Activated T-helper 1 cell treated with anti-CD3 and anti-CD28 coated beads, Interleukin-2, amount 50 U/mL, for 16 hours (primary cell): ENCODE measurements around the gene GRAMD2A.

Experiments used
- DNase-seq, 2 donors: peaks; one replicate each; pipeline ENCODE4 v3.0.0-alpha.2; 2020; ENCODE audit warnings: low read depth in 1 of 2, low spot score in 1 of 2

GRAMD2A gene

DNA sequence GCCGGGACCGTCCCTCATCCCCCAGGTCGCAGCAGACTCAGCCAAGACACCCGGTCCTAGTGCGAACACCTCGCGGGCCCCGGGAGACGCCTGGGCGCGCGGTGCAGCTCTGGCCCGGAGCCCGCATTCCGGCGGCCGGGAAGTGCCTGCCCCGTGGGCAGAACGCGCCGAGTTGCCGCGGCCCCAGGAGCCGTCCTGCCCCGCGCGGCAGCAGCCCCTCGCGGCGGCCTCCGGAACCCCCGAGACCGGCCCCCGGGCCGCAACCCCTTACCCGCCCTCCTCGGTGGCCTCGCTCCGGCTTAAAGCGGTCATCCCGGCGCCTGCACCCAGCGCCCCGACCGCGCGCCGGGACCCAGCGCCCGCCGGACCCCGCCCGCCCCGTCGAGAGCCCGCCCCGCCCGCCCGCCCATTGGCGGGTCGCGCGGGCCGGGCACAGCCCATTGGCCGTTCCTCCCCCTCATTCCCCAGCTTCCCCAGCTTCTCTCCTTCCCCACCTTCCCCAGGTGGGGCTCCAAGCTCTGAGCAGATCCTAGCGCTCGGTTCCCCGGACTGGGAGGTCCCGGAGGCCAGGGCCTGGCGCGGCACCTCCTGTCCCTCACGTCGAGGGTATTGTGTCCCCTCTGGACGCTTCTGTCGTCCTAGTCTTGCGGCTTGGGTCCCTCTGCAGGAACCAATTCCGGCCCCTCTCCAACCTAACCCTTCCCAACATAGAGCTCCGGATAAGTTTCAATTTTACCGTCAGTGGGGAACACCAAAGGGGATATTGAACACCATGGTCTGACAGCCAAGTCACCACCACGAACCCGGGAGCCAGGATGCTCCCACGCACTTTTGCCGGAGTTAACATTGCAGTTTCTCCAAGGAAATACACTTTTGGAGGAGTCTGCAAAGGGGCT lies at the start of gene GRAMD2A:
Gene GRAMD2A (minus strand): TSS at position 328 of the 896 bp plus-strand sequence.
- no peak for DNase-seq

DNA sequence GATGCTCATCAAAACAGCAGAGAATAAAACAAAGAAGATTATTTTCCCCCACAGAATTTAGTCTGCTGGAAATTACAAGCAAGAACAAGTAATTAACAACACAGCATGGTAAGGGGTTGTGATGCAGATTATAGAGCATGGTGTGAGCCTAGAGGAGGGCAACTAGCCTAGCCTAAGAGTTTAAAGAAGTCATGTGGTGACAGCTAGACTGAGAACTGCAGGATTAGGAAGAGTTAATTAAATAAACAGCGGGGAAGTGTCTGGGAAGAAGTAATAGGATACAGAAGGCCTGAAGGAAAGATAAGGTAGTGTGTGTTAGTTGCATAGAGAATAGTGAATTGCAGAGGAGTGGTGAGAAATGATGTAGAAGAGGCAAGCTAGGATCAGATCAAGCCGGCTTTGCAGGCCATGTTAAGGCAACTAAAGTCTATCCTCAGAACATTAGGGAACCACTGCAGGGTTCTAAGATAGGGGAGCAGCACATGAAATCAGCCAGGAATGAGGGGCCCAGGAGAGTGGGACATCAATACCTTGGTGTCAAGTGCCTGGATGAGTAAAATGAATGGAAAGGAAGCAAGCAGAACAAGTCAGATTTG lies 45.3 kb upstream of the GRAMD2A start:
- no peak for DNase-seq

DNA sequence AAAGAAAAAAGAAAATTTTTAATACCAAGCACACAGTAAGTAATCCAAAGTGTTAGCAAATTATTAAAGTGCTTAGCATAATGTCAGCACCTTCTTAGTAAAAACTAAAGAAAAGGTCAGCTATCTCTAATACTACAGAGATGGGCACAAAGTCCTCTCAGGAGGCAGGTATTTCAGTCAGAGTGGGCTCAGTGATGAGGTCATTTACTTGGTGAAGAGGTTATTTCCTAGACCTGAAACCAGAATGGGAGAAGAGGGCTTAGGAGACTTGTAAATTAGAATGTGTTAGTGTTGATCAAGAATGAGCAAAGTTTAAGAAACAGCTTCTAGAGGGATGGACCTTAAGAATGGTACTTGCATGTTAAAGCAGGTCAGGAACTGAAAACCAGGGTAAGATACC lies 42.1 kb upstream of the GRAMD2A start:
- no peak for DNase-seq

DNA sequence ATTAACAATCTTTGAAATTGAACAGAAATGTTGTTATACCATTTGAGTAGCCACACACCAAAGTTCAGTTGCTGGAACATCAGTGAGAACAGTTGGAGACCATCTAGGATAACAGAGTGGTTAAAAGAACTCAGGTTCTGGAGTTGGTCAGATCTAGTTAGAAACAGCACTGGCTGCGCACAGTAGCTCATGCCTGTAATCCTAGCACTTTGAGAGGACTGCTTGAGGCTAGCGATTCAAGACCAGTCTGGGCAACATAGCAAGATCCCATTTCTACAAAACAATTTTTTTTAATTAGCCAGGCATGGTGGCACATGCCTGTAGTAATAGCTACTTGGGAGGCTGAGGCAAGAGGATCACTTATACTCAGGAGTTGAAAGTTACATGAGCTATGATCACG lies 41.0 kb upstream of the GRAMD2A start:
- DNase-seq = no peak

DNA sequence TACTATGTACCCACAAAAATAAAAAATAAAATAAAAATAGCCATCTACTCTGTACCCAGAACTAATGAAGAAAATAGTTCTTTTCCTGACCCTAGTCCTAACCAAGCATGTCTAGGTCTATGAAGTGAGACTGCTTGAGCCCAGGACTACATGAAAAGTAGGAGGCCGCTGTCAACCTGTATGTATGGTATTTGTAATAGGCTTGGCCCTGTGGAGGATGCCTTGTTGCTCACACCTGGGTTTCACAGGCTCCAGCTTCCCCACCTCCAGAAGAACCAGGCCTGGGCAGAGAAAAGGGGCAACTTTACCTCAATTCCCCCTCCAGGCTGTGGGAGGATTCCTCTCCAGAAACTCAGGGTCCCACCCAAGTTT lies 40.3 kb upstream of the GRAMD2A start:
- DNase-seq = no peak

DNA sequence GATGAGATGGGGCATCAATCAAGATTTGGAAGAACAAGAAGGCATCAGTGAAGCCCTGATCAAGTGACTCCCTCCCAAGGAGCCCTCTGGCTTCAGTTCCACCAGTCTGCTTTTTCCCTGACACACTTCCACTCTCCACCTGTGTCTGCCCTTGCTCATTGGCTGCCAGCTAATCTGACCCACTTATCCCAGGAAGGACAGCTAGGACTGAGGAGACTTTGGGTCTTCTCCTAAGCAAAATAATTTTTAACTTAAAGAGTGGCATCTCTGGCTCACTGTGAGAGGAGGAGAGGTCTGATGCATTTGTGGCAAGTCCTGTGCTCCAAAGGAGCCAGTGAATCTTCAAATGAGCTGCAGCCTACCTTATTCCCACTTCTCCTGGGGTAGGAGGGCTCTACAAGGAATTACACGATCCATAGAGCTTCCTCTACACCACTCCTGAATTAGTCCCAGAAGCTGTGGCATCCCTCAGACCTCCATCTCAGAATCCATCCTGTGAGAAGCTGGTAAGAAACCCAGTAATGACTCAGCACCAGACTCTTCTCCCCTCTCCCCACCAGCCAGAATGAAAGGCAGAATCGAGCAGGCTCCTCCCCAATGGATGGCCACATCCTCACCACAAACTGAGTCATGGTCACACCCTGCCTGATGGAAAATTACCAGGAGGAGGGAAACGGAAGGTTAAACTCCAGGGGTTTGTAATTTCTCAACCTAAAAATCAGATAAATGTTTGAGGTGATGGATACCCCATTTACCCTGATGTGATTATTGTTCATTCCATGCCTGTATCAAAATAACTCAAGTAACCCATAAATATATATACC lies 39.7 kb upstream of the GRAMD2A start:
- DNase-seq = peak in 1 of 2 donors; percentile 44

DNA sequence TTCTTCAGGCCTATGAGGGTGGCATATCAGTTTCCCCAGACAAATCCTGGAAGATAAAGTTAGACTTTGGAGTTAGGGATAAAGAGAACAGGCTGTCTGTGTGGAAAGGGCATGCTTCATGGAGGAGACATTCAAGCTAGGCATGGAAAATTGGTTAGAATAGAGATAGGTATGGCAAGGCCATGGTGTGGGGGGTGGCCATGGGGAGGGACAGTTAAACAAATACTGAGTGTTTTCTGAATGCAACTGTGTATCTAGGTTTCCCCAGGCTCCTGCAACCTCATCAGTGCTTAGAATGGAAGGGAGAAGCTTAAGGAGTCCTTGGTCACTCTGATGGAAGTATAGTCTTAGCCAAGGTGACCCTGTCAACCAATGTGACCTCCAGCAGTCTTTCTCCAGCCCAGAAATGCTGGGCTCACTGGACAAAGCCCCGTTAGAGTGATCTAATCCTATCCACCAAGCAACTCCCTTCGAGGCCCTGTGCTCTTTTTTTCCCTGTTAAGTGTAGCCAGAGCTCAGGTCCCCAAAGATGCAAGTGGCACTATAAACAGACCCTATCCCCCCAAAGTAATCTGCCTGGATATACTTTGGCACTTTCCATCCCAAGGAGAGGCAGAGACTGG lies 38.9 kb upstream of the GRAMD2A start:
- DNase-seq = no peak

DNA sequence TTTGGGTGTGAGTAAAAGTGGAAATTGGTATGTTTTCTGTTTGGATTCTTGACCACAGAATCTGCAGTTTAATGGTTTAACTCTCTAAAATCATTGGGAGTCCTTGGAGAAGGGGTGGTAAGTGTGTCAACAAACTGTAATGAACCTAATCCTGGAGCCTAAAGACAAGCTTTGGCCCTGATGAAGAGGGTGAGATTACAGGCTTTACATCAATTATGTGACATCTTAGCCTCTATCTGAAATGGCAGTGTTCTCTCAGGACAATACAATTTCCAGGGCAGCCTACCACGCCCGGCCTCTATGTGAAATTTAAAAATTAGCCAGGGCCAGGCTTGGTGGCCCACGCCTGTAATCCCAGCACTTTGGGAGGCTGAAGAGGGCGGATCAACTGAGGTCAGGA lies 37.7 kb upstream of the GRAMD2A start:
- no peak for DNase-seq

DNA sequence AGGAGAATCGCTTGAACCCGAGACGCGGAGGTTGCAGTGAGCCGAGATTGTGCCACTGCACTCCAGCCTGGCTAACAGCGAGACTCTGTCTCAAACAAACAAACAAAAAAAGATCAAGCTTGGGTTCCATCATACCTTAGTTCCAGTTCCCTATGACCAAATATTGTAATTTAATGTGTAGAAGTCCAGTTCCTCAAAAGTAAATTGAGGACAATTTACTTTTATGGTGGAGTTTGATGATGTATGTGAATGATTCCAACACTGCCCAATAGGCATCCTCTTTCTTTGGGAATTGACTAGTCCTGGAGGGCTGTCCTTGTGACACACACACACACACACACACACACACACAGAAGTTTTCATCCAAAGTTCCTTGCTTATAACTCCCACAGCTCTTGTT lies 36.2 kb upstream of the GRAMD2A start:
- no peak for DNase-seq

DNA sequence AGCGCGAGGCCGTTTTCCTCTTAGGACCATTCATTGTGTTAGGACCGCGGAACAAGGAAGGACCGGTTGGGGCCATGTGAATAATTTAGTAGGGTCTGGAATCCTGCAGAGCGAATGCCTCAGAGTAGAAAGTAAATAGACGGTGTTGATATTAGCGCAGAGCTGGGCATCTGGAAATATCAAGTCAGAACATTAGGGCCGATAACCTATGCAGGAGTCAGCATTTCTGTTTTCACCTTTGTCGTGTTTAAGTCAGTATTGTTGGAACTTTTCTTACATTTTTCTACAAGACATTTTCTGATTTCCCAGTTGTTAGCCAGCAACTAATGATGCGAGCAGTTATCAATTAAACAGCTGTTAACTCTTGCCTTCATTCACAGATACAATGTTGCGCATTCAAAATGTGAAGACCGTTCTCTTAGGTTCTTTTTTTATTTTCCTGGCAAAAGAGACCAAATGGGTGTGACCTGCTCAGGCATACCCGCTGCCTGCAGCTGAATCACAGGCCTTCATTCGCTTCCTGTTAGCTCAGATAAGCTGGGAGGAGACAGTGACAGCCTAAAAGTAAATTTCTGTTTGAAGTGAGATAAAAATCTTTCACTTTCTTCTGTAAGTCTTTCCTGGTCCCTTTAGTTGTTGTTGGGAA lies 34.4 kb upstream of the GRAMD2A start:
- DNase-seq = peak in 1 of 2 donors; percentile 28

DNA sequence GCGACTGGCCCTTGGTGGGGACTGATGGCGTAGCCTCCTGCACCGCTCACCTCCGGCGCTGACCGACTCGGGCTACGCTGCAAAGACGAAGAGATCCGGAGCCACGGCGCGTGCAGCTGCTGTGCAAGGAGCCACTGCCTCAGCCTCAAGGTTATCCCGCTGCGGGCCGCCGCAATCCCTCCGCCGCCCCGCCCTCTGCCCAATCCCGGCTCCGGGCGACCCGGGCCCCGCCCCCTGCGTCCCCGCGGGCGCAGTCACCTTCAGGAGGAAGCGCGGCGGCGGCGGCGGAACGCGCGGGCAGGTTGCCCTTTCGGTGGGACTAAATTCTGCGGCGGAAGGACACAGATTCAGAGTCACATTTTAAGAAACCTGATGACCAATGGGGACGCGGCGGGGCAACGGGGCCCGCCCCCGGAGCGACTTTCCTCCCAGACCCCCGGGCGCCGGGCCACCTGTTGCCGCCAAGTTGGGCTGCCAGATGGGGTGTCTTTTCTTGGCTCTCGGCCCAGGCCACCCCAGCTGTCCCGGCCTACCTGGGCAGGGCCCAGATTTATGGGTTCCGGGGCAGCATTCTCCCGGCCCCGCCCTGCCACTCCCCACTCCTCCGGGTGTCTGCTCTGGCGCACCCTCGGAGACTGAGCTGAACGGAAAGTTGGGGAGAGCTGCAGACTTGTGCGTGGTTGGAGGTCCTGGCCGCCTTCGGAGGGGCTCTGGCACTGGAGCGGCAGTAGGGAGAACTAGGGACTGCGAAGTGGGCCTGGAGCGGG lies 33.7 kb upstream of the GRAMD2A start, which contains the start of gene PKM:
Gene PKM (minus strand): TSS at position 125 of the 767 bp plus-strand sequence. CDS start 12,093 bp downstream, outside the sequence.
- DNase-seq = peak; percentile 75 to 91

DNA sequence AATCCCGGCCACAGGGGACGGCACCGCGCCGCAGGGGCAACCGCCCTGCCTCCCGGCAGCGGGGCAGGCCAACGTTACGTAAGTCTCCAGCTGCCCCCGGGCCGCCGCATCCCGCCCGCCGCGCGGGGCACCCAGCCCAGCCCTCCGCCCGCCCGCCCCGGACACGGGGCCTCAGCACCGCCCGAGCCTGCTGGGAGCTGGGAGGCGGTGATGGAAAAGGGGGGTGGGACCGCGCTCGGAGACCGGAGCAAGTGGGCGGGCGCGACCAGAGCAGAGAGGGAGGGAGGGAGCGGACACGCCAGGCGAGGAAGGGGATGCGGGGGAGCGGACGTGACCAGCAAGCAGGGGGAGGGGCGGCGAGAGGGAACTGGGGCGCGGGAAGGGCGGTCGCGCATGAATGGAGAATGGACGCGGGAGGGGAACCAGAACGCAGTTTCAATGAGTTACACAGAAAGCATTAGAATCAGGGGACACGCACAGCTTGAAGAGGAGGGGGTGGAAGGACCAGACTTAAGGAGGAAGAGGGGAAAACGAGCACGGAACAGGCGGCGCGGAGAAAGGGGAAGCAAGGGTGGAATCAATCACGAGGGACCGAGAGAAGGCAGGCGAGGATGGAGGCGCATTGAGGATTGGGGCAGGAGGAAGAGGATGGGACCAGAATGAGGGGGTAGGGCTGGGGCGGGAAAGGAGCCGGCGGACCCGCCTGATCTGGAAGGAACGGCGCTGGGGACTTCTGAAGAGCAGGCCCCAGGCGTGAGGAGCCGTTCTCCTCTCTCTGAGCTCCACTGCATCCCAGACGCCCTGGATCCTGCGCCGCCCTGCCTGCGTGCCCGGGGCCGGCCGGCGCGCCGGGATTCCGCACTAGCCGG lies 32.8 kb upstream of the GRAMD2A start:
- peak in 1 of 2 donors; percentile 64 for DNase-seq

DNA sequence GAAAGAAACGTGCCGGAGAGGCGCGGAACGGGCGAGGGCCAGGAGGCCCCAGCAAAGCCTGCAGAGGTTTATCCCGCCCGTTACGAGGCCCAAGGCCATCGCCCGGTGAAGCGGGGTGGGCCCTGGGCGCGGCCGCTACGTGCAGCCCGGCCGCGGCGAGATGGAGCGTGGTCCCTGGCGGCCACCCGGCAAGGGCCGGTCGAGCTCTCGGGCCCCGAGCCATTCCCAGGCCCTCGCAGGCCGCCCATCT lies 32.3 kb upstream of the GRAMD2A start:
- no peak for DNase-seq

DNA sequence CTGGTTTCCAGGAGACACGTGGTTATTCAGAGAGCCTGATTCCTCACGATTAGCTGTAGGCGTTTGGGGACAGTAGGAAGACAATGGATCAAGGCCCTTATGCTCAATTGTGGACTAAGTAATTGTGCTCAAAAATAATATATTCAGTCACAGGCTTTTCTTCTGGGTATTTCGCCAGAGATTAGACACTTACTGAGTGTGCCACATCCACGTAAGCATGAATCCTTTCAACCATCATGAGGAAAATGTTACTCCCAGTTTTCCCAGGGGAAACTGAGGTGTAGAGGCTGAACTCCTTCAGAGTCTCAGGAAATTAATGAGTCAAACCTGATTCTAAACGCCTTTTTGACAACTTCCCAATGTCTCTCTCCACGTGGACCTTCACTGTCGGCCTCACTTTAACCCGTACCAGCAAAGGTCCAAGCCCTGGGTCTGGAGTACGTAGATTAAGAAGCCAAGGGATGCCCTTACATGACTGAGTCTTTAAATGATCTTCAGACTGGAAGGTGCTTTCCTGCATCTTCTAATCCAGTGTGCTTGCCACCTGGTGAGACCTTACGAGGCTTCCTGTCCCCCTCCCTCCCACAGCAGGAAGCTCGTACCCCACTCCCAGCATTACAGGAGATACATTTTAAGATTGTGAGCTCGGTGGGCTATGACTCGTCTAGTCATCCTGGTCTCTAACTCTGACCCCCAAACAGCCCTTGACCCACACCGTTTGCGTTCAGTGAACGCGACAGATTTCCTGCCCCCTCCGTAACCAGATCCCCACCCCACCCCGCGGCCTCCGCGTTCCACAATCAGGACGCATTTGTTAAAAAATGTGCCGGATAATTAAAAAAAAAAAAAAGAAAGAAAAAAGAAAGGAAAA lies 31.7 kb upstream of the GRAMD2A start:
- peak in 1 of 2 donors; percentile 8 for DNase-seq

DNA sequence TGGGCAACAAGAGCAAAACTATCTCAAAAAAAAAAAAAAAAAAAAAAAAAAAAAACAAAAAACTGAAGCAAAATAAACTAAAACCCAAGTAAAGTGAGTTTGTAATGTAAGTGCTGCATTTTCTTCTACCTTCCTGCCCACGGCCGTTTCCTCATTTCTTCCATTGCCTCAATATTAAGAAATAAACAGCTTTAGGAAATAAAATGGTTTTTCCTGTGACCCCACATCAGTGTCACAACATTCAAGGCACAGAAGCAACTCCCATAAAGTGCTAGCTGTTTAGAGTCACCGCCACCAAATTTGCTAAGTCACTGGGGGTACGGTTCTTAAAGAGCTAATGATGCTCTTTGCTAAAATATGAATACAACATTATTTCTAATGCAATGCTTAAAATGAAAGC lies 30.1 kb upstream of the GRAMD2A start:
- no peak for DNase-seq

DNA sequence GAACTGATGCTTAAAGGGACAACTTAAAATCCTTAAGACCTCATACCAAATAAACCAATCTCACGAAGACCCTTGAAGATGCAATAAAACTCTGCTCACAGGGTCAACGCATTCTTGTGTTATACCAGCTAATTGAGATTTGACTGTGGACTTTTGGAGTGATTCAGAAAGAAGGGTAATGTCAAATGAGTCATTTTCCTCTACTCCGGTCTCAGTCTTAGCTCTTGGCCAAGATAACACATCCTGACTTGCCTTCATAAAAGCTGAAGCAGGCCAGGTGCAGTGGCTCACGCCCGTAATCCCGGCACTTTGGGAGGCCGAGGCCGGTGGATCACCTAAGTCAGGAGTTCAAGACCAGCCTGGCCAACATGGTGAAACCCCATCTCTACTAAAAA lies 29.6 kb upstream of the GRAMD2A start:
- peak in 1 of 2 donors; percentile 24 for DNase-seq

DNA sequence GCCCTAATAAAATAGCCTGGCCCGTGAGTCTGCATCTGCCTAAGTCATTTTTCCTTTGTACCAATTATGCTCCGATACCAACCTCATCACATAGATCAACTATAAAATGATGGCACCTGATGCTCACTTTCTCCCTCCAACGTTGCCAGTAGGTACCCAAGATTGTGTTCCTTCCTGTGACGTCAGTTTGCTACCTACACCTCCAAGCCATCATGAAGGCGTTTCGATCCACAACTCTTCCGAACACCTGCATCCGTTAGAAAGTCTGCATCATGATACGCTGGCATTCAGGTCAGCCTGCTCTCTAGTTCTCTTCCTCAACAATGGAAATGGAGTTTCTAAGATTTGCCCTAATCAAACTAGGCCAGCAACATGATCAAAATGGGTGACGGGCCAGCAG lies 25.7 kb upstream of the GRAMD2A start:
- DNase-seq = no peak

DNA sequence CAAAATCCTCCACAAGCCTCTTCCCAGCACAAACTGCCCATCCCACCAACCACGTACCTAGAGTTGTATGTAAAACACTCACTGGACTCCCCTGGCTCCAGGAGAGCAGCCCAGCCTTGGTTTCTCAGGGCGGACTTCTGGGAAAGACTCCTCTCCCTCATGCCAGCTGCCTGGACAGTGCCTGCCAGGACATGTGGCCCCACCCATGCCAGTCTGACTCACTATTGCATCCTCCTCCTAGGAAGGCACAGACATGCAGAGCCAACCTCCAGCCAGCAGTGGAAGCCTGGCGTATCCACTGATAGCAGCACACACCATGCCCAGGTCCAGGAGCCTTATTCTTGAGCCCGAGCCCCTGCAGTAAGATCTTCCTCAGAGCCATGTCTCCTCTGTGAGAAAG lies 24.8 kb upstream of the GRAMD2A start:
- DNase-seq = no peak
